HCT116 (cell line): ENCODE data around the gene ZBTB7C. TPM values are rescaled to one million over a fixed set of nuclear protein-coding genes. Genes with fewer than 3 reads are reported as not detected.

ENCODE experiments used
- ATAC-seq: fragments of 200-7000 bp; cut with Tn5 transposase; 2 replicates; pipeline ENCODE4 v1.9.1; 2020; ENCODE audit warnings: mild to moderate bottlenecking, moderate library complexity
- BruUV-seq: library from RNA; stranded (reverse); fragments of 400-500 nt; replicated peaks from 2 replicates; lab custom pipeline; 2021; lab: Mats Ljungman, UMichigan
- CTCF ChIA-PET: fragments of 300-600 bp; sonication (Branson Sonifier 250); formaldehyde crosslinking; loops from one replicate; lab custom pipeline; 2021; ENCODE audit warnings: antibody characterized with exemption; lab: Charles Lee
- POLR2A ChIA-PET: fragments of 300-600, 350-600 bp; sonication (Branson Sonifier 250); formaldehyde crosslinking; loops from one replicate; lab custom pipeline; 2021; ENCODE audit warnings: antibody characterized with exemption; lab: Charles Lee
- RAD21 ChIA-PET, 2 experiments: fragments of 300-600 bp; sonication (Branson Sonifier 250); formaldehyde crosslinking; loops; one replicate each; lab custom pipeline; 2023; ENCODE audit warnings: low total read pairs in 2 of 2; ENCODE audit not compliant: uncharacterized antibody in 2 of 2, unreplicated experiment in 2 of 2, low non-redundant PET in 1 of 2; lab: Charles Lee
- DNase-seq: peaks from one replicate; pipeline ENCODE4 v3.0.0-alpha.2; 2010; ENCODE audit warnings: low read depth, low spot score
- H2AFZ ChIP-seq: fragments of 200-600 bp; shearing (Covaris generic), sonication (generic); 2 replicates; pipeline ENCODE4 v1.6.1; 2017; ENCODE audit warnings: low read depth, mixed run types, mixed read lengths, antibody characterized with exemption, low read length; ENCODE audit not compliant: poor library complexity, severe bottlenecking
- H3K27ac ChIP-seq: 2 replicates; pipeline ENCODE4 v1.5.1; 2012; ENCODE audit warnings: low read depth, low read length
- H3K27me3 ChIP-seq: fragments of 200-600 bp; sonication (generic); 2 replicates; pipeline ENCODE4 v1.6.1; 2016; ENCODE audit warnings: mixed run types, low read length, mixed read lengths; ENCODE audit not compliant: insufficient read depth
- H3K36me3 ChIP-seq, 2 experiments: fragments of 200-500 bp in 1 of 2; fragments of 200-600 bp in 1 of 2; sonication (Bioruptor generic) in 1 of 2; sonication (generic) in 1 of 2; 2 replicates each; pipeline versions ENCODE4 v1.5.1 to v1.6.1; 2014 to 2016; ENCODE audit warnings: low read length in 2 of 2, inconsistent platforms in 1 of 2, mixed read lengths in 1 of 2, mixed run types in 1 of 2; ENCODE audit not compliant: insufficient read depth in 2 of 2, control insufficient read depth in 1 of 2
- H3K4me1 ChIP-seq, 2 experiments: fragments of 200-600 bp in 1 of 2; sonication (generic) in 1 of 2; 2 replicates each; pipeline versions ENCODE4 v1.5.1 to v1.6.1; 2012 to 2017; ENCODE audit warnings: low read length in 2 of 2, inconsistent platforms in 1 of 2, mild to moderate bottlenecking in 1 of 2, mixed read lengths in 1 of 2, mixed run types in 1 of 2, moderate library complexity in 1 of 2; ENCODE audit not compliant: insufficient read depth in 2 of 2, control insufficient read depth in 1 of 2
- H3K4me2 ChIP-seq: fragments of 200-600 bp; sonication (generic); 2 replicates; pipeline ENCODE4 v1.6.1; 2017; ENCODE audit warnings: mixed run types, low read length, mixed read lengths
- H3K4me3 ChIP-seq, 2 experiments: fragments of 200-600 bp in 1 of 2; sonication (generic) in 1 of 2; replicated peaks in 1 of 2; 2 replicates each; pipeline ENCODE4 v1.5.1; 2011 to 2016; ENCODE audit warnings: low read length in 2 of 2, control low read depth in 1 of 2, low read depth in 1 of 2, mild to moderate bottlenecking in 1 of 2, mixed read lengths in 1 of 2, mixed run types in 1 of 2
- H3K79me2 ChIP-seq: fragments of 200-600 bp; sonication (generic); 2 replicates; pipeline ENCODE4 v1.6.1; 2017; ENCODE audit warnings: mild to moderate bottlenecking, mixed run types, low read length, moderate library complexity, mixed read lengths; ENCODE audit not compliant: insufficient read depth
- H3K9ac ChIP-seq: fragments of 200-600 bp; sonication (generic); 2 replicates; pipeline ENCODE4 v1.6.1; 2016; ENCODE audit warnings: low read length, mixed read lengths
- H3K9me2 ChIP-seq: fragments of 200-600 bp; sonication (generic), shearing (Covaris generic); 2 replicates; pipeline ENCODE4 v1.6.1; 2017; ENCODE audit warnings: mixed run types, mild to moderate bottlenecking, moderate library complexity; ENCODE audit not compliant: insufficient read depth
- H3K9me3 ChIP-seq, 2 experiments: fragments of 200-500 bp in 1 of 2; fragments of 200-600 bp in 1 of 2; sonication (Bioruptor generic) in 1 of 2; sonication (generic) in 1 of 2; 2 replicates each; pipeline ENCODE4 v1.6.1; 2014 to 2017; ENCODE audit warnings: low read length in 2 of 2, mixed read lengths in 2 of 2, inconsistent platforms in 1 of 2, low read depth in 1 of 2, mild to moderate bottlenecking in 1 of 2, mixed run types in 1 of 2, moderate library complexity in 1 of 2; ENCODE audit not compliant: control insufficient read depth in 1 of 2, insufficient read depth in 1 of 2
- H4K20me1 ChIP-seq: fragments of 200-600 bp; sonication (generic), shearing (Covaris generic); 2 replicates; pipeline ENCODE4 v1.6.1; 2017; ENCODE audit warnings: mixed run types, mild to moderate bottlenecking, moderate library complexity; ENCODE audit not compliant: insufficient read depth
- ATF3 ChIP-seq: IDR thresholded peaks from 2 replicates; pipeline ENCODE4 v1.6.1; 2012
- CBX3 ChIP-seq: IDR thresholded peaks from 2 replicates; pipeline ENCODE4 v1.6.1; 2012; ENCODE audit warnings: low read depth
- CEBPB ChIP-seq: IDR thresholded peaks from 2 replicates; pipeline ENCODE4 v1.6.1; 2012; ENCODE audit warnings: low read depth
- ELF1 ChIP-seq: IDR thresholded peaks from 2 replicates; pipeline ENCODE4 v1.6.1; 2012; ENCODE audit warnings: low read depth, borderline replicate concordance
- FOSL1 ChIP-seq: IDR thresholded peaks from 2 replicates; pipeline ENCODE4 v1.6.1; 2012; ENCODE audit warnings: low read depth
- JUND ChIP-seq: IDR thresholded peaks from 2 replicates; pipeline ENCODE4 v1.6.1; 2012
- MAX ChIP-seq: IDR thresholded peaks from 2 replicates; pipeline ENCODE4 v1.6.1; 2012
- POLR2A ChIP-seq: IDR thresholded peaks from 2 replicates; pipeline ENCODE4 v1.7.0; 2011; ENCODE audit warnings: borderline replicate concordance; ENCODE audit not compliant: insufficient read depth, insufficient read length; ENCODE audit errors: extremely low read depth
- POLR2AphosphoS5 ChIP-seq: IDR thresholded peaks from 2 replicates; pipeline ENCODE4 v1.6.1; 2011; ENCODE audit warnings: mild to moderate bottlenecking, low read depth, low read length, moderate library complexity
- RAD21 ChIP-seq: IDR thresholded peaks from 2 replicates; pipeline ENCODE4 v1.6.1; 2012; ENCODE audit warnings: low read depth, mild to moderate bottlenecking
- REST ChIP-seq: IDR thresholded peaks from 2 replicates; pipeline ENCODE4 v1.6.1; 2012; ENCODE audit warnings: low read depth
- SP1 ChIP-seq: IDR thresholded peaks from 2 replicates; pipeline ENCODE4 v1.6.1; 2012; ENCODE audit warnings: low read depth
- YY1 ChIP-seq: IDR thresholded peaks from 2 replicates; pipeline ENCODE4 v1.6.1; 2011; ENCODE audit warnings: low read length, low read depth, moderate library complexity, mild to moderate bottlenecking; ENCODE audit not compliant: insufficient replicate concordance; ENCODE audit errors: extremely low read depth
- ZBTB33 ChIP-seq: IDR thresholded peaks from 2 replicates; pipeline ENCODE4 v1.6.1; 2011; ENCODE audit warnings: mild to moderate bottlenecking, low read length, moderate library complexity; ENCODE audit not compliant: insufficient replicate concordance; ENCODE audit errors: extremely low read depth
- ZFX ChIP-seq: fragments of 450-650 bp; IDR thresholded peaks from 2 replicates; pipeline ENCODE4 v1.6.1; 2017
- intact Hi-C: fragments of 100-400 bp; cut with micrococcal nuclease; formaldehyde crosslinking; loops from 2 replicates; pipeline ENCODE4 v1.10.0; 2022
- total RNA-seq: library from RNA; stranded (reverse); gene quantifications from one replicate; pipeline ENCODE4 v1.2.1, GENCODE V29; 2021; ENCODE audit not compliant: unreplicated experiment

Gene ZBTB7C
- total RNA-seq, 1 experiment from 2014 or later = 0.37 TPM

GRCh38 chr18:48077291-48077690 is 331.9 kb downstream of the ZBTB7C start:
- DNase-seq (no peak), ATAC-seq (no peak)
- Histone ChIP-seq H3K9me3 (no peaks in the 10 kb centered on the region), H3K4me3 (no peak overlapping the region), H4K20me1 (no peaks in the 10 kb centered on the region), H3K4me1 (no peaks in the 10 kb centered on the region), H3K9me2 (no peaks in the 10 kb centered on the region), H3K36me3 (no peaks in the 10 kb centered on the region), H3K79me2 (no peaks in the 10 kb centered on the region), H3K27me3 (0 out of 2 replicates have a peak, but pooled peaks cover 3% of the 10 kb centered on the region), H3K27ac (no peak overlapping the region), H3K4me2 (no peak overlapping the region), H3K9ac (no peak overlapping the region), H2AFZ (no peak overlapping the region)
- TF ChIP-seq POLR2A (no peak), CBX3 (no peak), ZFX (no peak), RAD21 (no peak), ELF1 (no peak), FOSL1 (no peak), POLR2AphosphoS5 (no peak), MAX (no peak), JUND (no peak), ZBTB33 (no peak), ATF3 (no peak), REST (no peak), YY1 (no peak), SP1 (no peak), CEBPB (no peak)
- ChIA-PET CTCF (no interaction called here), POLR2A (interaction anchor here (0.6 kb wide), 1 partner anchor 877 kb away, joined by 3 read pairs; no protein-coding TSS in a partner anchor), RAD21 (no interaction called here)
- no TSS peak for BruUV-seq
- intact Hi-C loops = no loop called here
